ENCODE results near the gene SAP30BP.

SAP30BP gene

DNA sequence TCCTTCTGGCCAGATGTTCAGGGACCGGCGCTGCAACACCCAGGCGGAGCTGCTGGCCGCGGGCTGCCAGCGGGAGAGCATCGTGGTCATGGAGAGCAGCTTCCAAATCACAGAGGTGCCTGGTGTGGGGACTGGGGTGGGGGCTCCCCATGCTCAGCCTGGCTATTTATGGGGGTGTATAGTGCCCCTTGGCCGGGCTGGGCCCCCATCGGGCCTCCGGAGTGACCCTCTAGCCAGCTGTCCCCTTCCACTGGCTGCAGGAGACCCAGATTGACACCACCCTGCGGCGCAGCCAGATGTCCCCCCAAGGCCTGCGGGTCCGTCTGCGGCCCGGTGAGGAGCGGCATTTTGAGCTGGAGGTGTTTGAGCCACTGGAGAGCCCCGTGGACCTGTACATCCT, 60.3 kb downstream of the SAP30BP start:
- H3K4me3 ChIP-seq (ENCODE audit: low read length), result no peak overlapping the region
- H3K9me3 ChIP-seq (ENCODE audit: insufficient read depth, low read length), result no peaks in the 10 kb centered on the region
- H3K79me2 ChIP-seq (ENCODE audit: low read length), result no peaks in the 10 kb centered on the region
- no peak overlapping the region for H3K27ac ChIP-seq (ENCODE audit: low read length)
- H3K4me1 ChIP-seq (ENCODE audit: low read length), result no peaks in the 10 kb centered on the region
- H3K4me2 ChIP-seq (ENCODE audit: low read length), result no peak overlapping the region
- H3K27me3 ChIP-seq (ENCODE audit: low read depth, low read length), result no peaks in the 10 kb centered on the region
- no peak overlapping the region for H2AFZ ChIP-seq (ENCODE audit: low read depth, low read length)
- no peak for TF ChIP-seq EZH2phosphoT487 (IDR thresholded peaks at IDR 0.05; ENCODE audit: low read depth)
- TF ChIP-seq, protein P1, sequence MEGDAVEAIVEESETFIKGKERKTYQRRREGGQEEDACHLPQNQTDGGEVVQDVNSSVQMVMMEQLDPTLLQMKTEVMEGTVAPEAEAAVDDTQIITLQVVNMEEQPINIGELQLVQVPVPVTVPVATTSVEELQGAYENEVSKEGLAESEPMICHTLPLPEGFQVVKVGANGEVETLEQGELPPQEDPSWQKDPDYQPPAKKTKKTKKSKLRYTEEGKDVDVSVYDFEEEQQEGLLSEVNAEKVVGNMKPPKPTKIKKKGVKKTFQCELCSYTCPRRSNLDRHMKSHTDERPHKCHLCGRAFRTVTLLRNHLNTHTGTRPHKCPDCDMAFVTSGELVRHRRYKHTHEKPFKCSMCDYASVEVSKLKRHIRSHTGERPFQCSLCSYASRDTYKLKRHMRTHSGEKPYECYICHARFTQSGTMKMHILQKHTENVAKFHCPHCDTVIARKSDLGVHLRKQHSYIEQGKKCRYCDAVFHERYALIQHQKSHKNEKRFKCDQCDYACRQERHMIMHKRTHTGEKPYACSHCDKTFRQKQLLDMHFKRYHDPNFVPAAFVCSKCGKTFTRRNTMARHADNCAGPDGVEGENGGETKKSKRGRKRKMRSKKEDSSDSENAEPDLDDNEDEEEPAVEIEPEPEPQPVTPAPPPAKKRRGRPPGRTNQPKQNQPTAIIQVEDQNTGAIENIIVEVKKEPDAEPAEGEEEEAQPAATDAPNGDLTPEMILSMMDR (IDR thresholded peaks at IDR 0.05; ENCODE audit: low read depth, low read length), result no peak
- no peaks in the 10 kb centered on the region for H3K36me3 ChIP-seq (replicated peaks; ENCODE audit: low read depth, low read length)
- H3K9ac ChIP-seq (ENCODE audit: low read length), result no peak overlapping the region
- H4K20me1 ChIP-seq (ENCODE audit: insufficient read depth, low read length), result no peaks in the 10 kb centered on the region

DNA sequence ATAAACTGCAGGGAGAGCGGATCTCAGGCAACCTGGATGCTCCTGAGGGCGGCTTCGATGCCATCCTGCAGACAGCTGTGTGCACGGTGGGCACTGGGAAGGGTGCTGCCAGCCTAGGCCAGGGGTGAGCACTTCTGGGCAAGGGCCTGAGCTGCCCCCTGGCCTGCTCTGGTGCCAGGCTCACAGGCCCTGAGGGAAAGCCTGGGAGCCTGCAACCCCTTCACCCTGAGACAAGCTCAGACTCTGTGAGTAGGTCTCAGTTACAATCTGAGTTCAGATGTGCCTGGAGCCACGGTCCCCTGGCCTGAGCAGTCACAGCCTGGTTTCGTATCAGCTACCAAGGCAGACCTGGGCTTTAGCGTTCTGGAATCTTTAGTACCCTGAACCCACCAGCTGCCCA, 62.2 kb downstream of the SAP30BP start:
- Histone ChIP-seq H3K4me2 (ENCODE audit: low read length) (no peak overlapping the region), H3K79me2 (ENCODE audit: low read length) (no peaks in the 10 kb centered on the region), H2AFZ (ENCODE audit: low read depth, low read length) (no peak overlapping the region), H3K4me3 (ENCODE audit: low read length) (no peak overlapping the region), H3K9me3 (ENCODE audit: insufficient read depth, low read length) (no peaks in the 10 kb centered on the region), H3K9ac (ENCODE audit: low read length) (no peak overlapping the region), H4K20me1 (ENCODE audit: insufficient read depth, low read length) (no peaks in the 10 kb centered on the region), H3K27me3 (ENCODE audit: low read depth, low read length) (no peaks in the 10 kb centered on the region), H3K36me3 (replicated peaks; ENCODE audit: low read depth, low read length) (no peaks in the 10 kb centered on the region), H3K4me1 (ENCODE audit: low read length) (no peaks in the 10 kb centered on the region), H3K27ac (ENCODE audit: low read length) (no peak overlapping the region)
- TF ChIP-seq EZH2phosphoT487 (IDR thresholded peaks at IDR 0.05; ENCODE audit: low read depth), result no peak
- TF ChIP-seq, protein P1 (IDR thresholded peaks at IDR 0.05; ENCODE audit: low read depth, low read length), result no peak

DNA sequence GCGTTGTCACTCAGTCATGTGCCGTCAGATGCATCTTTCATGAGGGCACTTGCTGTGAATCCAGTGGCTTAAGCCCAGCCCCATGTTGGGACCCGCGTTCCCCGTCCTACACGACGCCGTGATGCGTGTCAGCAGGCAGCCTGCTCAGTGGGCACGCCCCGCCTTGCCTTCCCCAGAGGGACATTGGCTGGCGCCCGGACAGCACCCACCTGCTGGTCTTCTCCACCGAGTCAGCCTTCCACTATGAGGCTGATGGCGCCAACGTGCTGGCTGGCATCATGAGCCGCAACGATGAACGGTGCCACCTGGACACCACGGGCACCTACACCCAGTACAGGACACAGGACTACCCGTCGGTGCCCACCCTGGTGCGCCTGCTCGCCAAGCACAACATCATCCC, 62.9 kb downstream of the SAP30BP start:
- Histone ChIP-seq H3K4me2 (ENCODE audit: low read length) (no peak overlapping the region), H2AFZ (ENCODE audit: low read depth, low read length) (no peak overlapping the region), H3K27ac (ENCODE audit: low read length) (no peak overlapping the region), H3K9me3 (ENCODE audit: insufficient read depth, low read length) (no peaks in the 10 kb centered on the region), H3K36me3 (replicated peaks; ENCODE audit: low read depth, low read length) (no peaks in the 10 kb centered on the region), H3K4me1 (ENCODE audit: low read length) (peaks cover 4% of the 10 kb centered on the region; the same call in 1 of the 2 replicates), H3K4me3 (ENCODE audit: low read length) (no peak overlapping the region), H3K79me2 (ENCODE audit: low read length) (no peaks in the 10 kb centered on the region), H3K9ac (ENCODE audit: low read length) (no peak overlapping the region), H3K27me3 (ENCODE audit: low read depth, low read length) (no peaks in the 10 kb centered on the region), H4K20me1 (ENCODE audit: insufficient read depth, low read length) (no peaks in the 10 kb centered on the region)
- TF ChIP-seq EZH2phosphoT487 (IDR thresholded peaks at IDR 0.05; ENCODE audit: low read depth), result no peak
- TF ChIP-seq, protein P1 (IDR thresholded peaks at IDR 0.05; ENCODE audit: low read depth, low read length), result no peak

DNA sequence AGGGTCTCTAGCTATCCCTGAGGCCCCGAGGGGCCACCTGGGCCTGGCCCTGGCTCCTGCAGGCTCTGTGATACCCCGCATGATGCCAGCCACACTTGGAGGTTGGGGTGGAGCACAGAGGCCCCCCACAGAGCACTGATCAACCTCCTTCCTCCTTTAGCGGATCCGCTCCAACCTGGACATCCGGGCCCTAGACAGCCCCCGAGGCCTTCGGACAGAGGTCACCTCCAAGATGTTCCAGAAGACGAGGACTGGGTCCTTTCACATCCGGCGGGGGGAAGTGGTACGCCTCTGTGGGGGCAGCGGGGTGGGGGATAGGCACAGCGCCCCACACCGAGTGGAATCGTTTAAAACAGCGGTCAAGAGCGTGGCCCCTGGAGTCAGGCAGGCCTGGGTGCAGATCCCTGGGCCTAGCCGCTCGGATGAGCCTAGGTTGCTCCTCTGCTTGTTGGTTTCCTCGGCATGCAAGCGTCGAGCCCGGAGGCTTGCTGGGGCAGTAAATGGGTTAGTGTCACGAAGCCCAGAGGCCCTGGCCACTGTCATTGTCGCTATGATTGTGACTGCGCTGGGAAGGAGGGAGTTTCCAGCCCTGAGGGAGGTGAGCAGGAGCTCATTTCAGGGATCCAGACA, 64.1 kb downstream of the SAP30BP start:
- no peaks in the 10 kb centered on the region for H3K9me3 ChIP-seq (ENCODE audit: insufficient read depth, low read length)
- H3K9ac ChIP-seq (ENCODE audit: low read length), result no peak overlapping the region
- H3K4me3 ChIP-seq (ENCODE audit: low read length), result no peak overlapping the region
- TF ChIP-seq EZH2phosphoT487 (IDR thresholded peaks at IDR 0.05; ENCODE audit: low read depth), result no peak
- TF ChIP-seq, protein P1 (IDR thresholded peaks at IDR 0.05; ENCODE audit: low read depth, low read length), result no peak
- no peak overlapping the region for H3K27ac ChIP-seq (ENCODE audit: low read length)
- no peak overlapping the region for H2AFZ ChIP-seq (ENCODE audit: low read depth, low read length)
- H3K36me3 ChIP-seq (replicated peaks; ENCODE audit: low read depth, low read length), result no peaks in the 10 kb centered on the region
- no peaks in the 10 kb centered on the region for H3K79me2 ChIP-seq (ENCODE audit: low read length)
- H3K4me2 ChIP-seq (ENCODE audit: low read length), result no peak overlapping the region
- peaks cover 4% of the 10 kb centered on the region; the same call in 1 of the 2 replicates for H3K4me1 ChIP-seq (ENCODE audit: low read length)
- H3K27me3 ChIP-seq (ENCODE audit: low read depth, low read length), result no peaks in the 10 kb centered on the region
- H4K20me1 ChIP-seq (ENCODE audit: insufficient read depth, low read length), result no peaks in the 10 kb centered on the region
